GM20000 (cell line): ENCODE data around the gene MN1.

Experiments
- DNase-seq: peaks from one replicate; pipeline ENCODE4 v3.0.0; 2012; ENCODE audit warnings: low spot score
- TF ChIP-seq, protein P1 (sequence below): IDR thresholded peaks from 2 replicates; pipeline ENCODE4 v1.5.1; 2012; ENCODE audit warnings: mild to moderate bottlenecking, control low read depth; ENCODE audit errors: extremely low read depth, missing control alignments

MN1 gene

DNA sequence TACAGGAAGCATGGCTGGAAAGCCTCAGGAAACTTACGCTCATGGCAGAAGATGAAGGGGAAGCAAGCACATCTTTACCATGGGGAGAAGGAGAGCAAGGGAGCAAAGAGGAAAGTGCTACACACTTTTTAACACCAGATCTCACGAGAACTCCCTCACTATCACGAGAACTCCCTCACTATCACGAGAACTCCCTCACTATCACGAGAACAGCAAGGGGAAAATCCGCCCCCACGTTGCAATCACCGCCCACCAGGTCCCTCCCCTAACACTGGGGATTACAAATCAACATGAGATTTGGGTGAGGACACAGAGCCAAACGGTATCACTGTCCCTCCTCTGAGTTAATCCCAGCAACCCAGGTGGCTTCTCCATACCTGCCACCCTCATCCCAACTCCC is 84.5 kb downstream of the MN1 start:
- TF ChIP-seq, protein P1, sequence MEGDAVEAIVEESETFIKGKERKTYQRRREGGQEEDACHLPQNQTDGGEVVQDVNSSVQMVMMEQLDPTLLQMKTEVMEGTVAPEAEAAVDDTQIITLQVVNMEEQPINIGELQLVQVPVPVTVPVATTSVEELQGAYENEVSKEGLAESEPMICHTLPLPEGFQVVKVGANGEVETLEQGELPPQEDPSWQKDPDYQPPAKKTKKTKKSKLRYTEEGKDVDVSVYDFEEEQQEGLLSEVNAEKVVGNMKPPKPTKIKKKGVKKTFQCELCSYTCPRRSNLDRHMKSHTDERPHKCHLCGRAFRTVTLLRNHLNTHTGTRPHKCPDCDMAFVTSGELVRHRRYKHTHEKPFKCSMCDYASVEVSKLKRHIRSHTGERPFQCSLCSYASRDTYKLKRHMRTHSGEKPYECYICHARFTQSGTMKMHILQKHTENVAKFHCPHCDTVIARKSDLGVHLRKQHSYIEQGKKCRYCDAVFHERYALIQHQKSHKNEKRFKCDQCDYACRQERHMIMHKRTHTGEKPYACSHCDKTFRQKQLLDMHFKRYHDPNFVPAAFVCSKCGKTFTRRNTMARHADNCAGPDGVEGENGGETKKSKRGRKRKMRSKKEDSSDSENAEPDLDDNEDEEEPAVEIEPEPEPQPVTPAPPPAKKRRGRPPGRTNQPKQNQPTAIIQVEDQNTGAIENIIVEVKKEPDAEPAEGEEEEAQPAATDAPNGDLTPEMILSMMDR = no peak
- DNase-seq = no peak

DNA sequence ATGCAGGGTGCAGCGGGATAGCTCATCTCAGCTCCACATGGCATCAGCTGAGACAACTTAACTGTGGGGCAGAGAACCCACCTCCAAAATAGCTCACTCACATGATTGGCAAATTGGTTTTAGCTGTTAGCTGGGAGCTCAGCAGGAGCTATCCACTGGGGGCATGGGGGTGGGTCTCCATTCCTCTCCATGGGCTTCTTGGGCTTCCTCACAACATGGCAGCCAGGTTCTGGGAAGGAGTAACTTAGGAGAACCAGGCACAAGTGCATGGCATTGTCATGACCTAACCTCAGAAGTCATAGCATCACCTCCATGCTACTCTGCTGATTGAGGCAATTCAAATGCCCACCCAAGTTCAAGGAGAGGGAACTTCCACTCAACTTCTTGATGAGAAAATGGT is 85.5 kb downstream of the MN1 start:
- TF ChIP-seq, protein P1 = no peak
- no peak for DNase-seq

DNA sequence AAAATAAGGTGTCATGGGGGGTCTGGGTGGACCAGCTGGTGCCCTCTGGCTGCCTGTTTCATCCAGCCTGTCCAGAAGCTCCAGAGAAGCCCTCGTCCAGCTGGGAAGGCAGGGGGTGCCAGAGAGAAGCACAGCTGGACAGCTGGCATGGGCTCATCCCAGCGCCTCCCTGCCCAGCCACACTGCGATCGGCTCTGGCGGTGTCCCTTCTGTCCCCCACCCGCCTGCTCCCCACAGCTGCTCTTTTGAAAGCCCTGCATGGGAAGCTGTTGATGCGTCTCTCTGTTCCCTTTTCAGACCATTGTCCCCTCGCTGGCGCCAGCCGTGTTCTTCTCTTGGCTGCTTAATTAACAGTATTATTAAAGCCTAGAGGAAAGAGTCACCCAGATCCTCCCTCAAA is 86.5 kb downstream of the MN1 start:
- no peak for DNase-seq
- TF ChIP-seq, protein P1 = no peak

DNA sequence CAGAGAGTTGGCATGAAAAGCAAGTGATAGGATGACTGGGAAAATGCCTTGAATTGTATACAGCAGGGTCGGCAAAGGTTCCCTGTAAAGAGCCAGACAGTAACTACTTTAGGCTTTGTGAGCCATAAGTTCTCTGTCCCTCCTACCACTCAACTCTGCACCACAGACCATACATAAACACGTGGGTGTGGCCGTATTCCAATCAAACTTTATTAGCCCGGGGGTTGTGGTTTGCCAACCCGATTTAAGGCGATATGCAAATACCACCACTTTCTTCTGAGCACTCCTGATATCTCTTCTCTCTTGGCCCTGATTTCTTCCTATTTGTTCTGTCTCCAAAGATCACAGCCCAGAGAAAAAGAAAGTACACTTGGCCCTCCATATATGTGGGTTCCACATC is 87.5 kb downstream of the MN1 start:
- TF ChIP-seq, protein P1 = no peak
- DNase-seq = no peak

DNA sequence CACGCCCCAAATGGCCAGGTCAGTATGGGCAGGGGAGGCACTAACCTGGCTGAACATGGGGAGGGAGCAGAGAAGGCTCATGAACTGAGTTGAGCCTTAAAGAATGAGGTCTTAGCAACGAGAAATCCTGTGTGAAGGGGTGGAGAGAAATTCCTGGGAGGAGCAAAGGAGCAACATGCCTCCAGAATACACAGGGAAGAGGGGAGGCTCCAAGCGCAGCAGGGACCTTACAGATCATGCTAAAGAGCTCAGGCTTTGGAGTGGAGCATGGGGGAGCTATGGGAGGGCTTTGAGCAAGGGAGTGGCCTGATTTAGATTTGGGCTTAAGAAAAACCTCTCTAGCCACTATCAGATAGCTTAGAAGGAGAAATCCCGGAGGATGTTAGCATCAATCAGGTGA is 88.1 kb downstream of the MN1 start:
- TF ChIP-seq, protein P1 = no peak
- DNase-seq = no peak

DNA sequence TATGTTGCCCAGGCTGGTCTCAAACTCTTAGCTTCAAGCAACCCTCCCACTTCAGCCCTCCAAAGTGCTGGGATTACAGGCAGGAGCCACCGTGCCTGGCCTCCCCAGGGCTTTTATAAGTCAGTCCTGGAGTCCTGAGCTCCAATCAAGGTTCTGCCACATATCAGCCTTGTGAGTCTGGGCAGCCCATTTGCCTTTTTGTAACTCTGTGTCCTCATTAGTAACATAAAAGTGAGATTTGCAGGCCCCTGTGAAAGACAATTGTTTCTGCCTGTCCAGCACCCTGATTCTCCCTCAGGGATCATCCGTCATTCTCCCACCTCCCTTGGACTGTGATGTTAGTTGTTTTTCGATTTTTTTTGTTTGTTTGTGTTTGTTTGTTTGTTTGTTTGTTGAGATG is 89.8 kb downstream of the MN1 start:
- TF ChIP-seq, protein P1 = no peak
- no peak for DNase-seq

DNA sequence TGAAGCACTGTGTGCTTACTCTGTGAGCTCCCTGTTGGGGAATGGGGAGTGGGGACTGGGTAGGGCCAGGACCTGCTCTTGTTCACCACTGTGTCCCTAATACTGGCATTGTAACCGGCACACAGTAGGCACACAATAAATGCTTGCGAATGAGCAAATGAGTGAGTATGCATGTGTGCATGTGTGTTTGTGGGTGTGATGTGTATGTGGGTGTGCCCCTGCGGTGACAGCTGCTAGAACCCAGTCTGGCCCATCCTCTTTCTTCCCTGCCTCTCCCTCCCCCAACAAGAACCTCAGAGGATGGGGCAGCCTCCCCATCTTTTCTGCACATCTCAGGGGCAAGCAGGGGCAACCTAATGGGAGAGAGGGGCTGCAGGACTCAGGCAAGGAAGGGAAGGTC is 90.5 kb downstream of the MN1 start:
- TF ChIP-seq, protein P1 = no peak
- DNase-seq = no peak
